PC-9 (cell line): Measurements from ENCODE around the gene TEX29.

Experiments
- EZH2 ChIP-seq: fragments of 200-600 bp; sonication (generic); IDR thresholded peaks from 2 replicates; pipeline ENCODE4 v1.8.0; 2017; ENCODE audit warnings: antibody characterized with exemption, low read depth
- TF ChIP-seq, protein P1 (sequence below): fragments of 200-600 bp; sonication (generic); conservative IDR thresholded peaks from 2 replicates; pipeline ENCODE4 v1.6.1; 2017; ENCODE audit warnings: mixed run types, antibody characterized with exemption, mild to moderate bottlenecking, moderate library complexity

DNA sequence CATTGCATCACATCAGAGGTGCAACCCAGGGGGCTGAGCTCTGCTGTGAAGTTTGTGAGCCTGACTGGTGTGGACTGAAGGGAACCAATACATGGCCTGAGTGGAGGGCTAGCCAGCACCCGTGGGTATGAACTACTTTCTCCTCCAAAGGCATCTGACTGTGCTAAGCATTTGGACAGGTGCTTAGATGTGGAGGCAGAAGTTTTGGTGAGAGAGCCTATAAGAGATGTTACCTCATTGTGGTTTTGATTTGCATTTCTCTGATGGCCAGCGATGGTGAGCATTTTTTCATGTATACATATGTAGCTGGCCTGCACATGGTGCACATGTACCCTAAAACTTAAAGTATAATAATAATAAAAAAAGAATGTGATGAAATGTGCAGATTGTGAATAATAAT lies 46.9 kb downstream of the TEX29 start:
- no peak for TF ChIP-seq EZH2
- TF ChIP-seq, protein P1, sequence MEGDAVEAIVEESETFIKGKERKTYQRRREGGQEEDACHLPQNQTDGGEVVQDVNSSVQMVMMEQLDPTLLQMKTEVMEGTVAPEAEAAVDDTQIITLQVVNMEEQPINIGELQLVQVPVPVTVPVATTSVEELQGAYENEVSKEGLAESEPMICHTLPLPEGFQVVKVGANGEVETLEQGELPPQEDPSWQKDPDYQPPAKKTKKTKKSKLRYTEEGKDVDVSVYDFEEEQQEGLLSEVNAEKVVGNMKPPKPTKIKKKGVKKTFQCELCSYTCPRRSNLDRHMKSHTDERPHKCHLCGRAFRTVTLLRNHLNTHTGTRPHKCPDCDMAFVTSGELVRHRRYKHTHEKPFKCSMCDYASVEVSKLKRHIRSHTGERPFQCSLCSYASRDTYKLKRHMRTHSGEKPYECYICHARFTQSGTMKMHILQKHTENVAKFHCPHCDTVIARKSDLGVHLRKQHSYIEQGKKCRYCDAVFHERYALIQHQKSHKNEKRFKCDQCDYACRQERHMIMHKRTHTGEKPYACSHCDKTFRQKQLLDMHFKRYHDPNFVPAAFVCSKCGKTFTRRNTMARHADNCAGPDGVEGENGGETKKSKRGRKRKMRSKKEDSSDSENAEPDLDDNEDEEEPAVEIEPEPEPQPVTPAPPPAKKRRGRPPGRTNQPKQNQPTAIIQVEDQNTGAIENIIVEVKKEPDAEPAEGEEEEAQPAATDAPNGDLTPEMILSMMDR: no peak
